Stimulated activated CD4-positive, alpha-beta T cell treated with anti-CD3 and anti-CD28 coated beads, Interleukin-4, amount 100 ng/mL, for 1 hour (primary cell): ENCODE data around the gene ADIG.
"Not testable (repeated sequence)": the region's sequence is repeated elsewhere in the genome, so short reads cannot be mapped to it uniquely, and the experiment has no call there.

Source experiments
- DNase-seq: peaks from one replicate; pipeline ENCODE4 v3.0.0-alpha.2; 2020

The ADIG gene

DNA sequence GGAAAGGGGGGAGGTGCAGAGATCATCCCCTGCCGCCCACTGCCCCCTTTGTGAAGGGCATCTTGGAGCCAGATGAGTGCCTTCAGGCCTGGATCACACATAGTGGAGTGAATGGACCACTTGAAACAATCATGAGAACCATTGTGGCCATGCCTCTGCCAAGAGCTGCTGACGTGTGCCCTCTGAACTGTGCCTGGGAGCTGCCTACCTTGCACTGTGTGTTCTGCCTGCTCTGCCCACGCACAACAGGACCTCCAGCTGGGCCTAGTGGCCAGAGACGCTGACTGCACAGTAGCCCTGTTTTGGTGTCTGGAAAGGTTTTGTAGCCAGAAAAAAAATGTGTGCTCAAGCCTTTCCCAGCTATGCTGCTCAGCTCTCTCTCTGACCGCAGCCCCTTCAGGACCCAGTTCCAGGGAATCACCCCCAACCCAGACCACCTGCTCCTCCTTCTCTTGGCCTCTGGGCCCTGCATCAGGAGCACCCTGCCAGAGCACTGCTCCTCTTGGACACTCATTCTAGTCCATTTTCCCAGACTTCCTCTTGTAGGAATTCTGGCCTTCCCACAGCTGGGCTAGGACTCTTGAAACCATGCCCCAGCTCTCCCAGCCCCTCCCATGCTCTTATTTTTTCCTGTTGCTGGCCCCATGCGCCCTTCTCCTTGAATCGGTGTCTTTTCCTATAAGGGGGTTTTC is 1.6 kb upstream of the ADIG start:
- no peak for DNase-seq

DNA sequence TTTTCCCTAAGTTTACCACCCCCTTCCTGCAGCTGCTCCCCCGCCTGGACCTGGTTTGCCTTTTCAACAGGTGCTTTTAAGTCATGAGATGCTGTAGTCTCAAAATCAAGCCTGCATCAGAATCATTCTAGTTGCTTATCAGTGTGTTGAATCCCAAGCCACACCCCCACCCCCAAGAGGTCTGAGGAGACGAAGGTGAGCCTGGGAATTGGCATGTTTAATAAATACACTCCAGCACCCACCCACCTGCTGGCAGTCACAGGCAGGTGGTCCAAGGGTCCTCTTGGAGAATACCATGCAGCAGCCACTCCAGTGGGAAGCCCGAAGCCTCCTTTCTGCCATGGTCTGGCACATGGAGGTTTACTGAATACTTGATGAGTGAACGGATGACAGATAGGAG is 1.1 kb upstream of the ADIG start:
- no peak for DNase-seq

DNA sequence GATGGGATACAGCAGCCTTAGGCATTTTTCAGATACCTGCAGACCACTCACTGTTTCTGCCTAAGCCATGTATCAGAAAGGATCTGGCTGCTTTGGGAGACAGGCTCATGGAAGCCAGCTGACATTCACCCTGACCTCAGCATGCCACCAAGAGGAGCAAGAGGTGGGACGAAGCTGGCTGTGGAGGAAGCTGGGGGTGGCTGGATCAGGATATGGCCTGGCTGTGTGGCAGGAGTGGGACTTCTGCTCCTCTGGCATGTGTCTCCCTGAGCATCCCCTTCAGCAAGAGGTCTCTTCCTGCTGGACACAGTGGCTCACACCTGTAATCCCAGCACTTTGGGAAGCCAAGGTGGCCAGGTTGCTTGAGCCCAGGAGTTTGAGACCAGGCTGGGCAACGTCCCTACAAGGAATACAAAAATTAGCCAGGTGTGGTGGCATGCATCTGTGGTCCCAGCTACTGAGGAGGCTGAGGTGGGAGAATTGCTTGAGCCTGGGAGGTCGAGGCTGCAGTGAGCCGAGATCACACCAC is 897 bp downstream of the ADIG start:
- no peak for DNase-seq

DNA sequence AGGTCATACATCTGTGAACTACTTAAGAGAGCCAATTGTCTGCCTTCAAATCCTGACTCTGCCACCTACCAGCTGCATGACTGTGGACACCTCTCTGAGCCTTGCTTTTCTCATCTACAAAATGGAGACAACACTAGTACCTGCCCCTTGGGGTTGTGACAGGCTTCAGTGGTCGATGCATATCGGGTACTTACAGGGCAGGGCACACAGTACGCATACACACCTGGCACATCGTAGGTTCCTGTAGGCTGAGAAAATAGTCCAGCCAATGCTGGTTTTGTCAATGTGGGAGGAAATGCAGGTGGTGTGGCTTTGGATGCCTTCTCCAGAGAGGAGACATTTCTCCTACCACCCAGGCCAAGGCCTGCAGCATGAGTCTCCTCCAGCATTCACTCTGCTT is 2.3 kb downstream of the ADIG start:
- DNase-seq: no peak

DNA sequence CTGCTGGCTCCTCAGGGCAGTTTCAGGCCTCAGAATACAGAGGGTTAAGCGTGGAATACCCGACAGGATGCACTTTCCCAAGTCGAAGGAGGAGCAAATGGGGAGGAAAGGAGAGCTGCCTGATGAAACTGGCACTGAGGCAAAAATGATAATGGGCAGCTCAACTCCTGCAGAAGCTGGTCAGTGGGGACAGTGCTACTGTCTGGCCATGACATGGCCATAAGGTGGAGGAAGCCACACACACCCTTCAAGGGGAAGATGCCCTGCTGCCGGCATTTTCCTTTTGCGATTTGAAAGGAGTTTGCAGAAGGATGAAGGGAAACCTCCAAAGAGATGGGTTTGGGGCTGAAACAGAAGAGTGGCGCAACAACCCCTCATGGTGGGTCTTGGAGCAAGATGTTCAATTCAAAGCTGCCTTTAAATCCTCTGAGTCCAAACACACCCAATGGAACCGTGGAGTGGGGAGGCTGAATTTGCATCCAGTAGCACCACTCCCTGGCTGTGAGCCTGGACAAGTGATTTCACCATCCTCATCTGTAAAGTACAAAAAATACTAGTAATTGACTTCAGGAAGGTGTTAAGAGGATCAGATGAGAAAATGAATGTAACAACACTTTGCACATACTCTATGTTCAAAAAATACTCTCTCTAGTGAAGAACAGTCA is 3.2 kb downstream of the ADIG start:
- no peak for DNase-seq

DNA sequence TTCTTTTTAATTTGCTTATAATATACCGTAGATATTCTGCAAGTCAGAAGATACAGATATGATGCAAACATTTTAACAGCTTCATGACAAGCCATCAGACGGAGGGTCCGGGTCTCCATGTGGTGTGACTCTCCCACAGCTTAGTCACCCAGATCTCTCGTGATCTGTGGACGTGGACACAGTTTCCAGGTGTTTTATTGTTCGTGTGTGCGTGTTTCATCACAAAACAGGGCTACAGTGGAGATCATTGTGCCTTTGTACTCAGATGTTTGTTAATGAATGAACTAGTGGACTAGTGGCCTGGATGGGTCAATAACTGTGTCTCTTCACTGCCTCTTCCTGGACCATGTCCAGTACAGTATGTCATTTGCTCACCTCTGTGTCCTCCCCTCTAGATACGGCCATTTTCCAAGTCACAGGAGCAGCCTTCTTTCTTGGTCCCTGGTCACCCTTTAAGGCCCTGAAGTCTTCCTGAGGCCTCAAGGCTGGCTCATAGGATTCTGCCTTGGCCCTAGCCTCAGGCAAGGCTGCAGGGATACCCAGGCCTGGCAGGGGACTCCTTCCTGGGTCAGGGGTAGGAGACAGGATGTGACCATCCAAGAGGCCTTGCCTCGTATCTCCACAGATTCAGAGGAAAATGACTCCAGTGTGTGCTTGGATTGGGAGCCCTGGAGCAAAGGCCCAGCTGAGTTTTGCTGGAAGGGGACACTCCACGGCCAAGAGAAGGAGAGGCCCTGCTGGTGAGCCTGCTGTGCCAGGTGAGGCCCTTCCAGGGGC is 4.6 kb downstream of the ADIG start:
- no peak for DNase-seq

DNA sequence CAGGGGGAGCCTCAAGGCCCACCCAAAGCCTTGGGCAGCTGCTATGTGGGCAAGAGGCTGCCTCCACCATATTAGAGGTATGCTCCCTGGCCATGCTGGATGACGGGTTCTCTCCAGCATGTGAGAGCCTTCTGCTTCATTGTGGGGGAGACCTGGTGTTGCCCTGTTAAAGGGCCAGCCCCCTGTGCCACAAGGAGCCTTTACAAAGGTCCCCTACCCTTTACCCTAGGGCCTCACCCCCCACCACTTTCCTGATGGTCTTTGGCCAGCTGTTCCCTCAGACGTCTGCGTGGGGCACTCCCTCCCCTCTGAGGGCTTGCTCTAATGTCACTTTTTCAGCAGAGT is 5.2 kb downstream of the ADIG start:
- DNase-seq: no peak

DNA sequence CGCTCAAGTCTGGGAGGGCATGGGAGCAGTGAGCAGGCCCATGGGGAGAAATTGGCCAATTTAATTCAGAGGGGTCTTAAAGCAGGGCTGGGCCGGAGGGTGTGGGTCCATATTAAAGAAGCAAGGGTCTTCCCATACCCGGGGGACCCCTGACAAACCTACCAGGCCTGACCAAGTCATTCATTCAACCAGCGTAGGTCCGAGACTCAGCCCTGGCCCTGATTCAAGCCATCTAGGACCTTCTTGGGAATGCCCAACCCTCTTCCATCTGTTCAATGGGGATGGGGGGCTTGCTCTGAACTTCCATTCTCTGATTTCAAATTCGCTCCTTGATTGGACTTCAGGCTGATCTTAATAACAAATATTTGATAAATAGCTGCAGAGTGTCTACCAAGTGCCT is 7.3 kb downstream of the ADIG start:
- no peak for DNase-seq

DNA sequence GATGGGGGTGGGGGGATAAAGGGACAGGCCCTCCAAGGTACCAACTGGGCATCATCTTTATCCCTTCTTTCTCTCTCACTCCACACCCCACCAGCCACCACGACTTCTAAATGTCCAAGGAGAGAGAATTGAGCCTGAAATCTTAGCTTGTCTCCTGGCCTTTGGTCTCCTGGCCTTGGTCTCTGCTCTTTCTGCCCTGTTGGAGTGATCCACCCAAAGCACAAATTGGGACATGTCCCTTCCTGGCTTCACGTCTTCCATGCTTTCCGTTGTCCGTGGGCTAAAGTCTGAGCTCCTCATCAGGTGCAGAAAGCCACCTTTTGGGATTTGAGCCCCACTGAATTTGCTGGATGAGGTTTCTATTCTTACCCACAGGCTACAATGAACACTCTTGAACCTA is 8.4 kb downstream of the ADIG start:
- no peak for DNase-seq

DNA sequence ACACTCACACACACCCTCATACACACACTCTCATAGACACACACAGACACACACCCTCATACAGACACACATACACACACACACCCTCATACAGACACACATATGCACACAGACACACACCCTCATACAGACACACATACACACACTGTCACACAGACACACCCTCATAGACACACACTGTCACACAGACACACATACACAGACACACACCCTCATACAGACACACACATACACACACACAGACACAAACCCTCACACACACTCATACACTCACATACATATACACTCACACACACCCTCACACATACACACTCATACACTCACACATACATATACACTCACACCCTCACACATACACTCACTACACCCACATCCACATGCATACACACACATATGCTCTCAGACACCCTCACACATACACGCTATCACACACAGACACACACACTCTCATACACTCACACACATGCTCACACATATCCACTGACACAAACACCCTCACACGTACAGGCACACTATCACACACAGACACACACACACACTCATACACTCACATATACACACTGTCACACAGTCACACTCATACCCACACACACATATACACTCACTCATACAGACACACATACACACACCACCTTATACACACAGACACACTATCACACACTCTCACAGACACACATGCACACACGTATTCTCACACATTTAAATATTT is 9.1 kb downstream of the ADIG start:
- no peak for DNase-seq

DNA sequence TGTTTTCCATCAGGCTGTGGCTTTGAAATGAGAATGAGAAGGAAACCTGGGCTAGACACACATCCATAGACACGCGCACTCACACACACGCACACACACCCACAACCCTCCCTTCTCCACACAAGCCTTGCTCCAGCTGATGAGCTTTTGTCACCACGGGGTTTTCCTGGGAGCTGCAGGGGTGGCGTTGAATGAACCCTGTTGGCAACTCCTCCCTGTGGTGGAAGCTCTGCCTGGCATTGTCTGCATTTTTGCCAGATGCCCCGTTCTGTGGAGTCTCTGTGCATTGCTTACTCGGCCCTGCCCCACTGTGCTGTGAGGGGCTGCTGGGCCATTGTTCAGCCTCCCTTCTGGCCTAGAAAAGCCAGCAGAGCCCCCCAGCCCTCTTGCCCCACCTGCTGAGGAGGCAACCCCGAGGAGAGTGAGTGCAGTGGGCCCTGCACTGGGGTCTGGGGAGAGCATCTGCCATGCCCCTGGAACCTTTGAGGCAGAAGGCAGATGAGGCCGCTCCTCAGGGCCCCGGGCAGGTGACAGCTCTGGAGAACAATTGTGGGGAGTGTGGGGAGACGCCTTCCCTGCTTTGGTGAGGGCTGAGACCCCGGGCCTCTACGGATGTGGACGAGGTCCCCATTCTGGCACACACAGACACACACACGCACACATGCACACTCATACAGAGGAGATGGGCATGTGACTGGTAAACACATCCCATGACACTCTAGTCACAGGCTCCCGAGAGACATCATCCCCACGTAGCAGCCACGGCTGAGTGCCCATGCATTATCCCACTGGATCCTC is 9.9 kb downstream of the ADIG start:
- no peak for DNase-seq

DNA sequence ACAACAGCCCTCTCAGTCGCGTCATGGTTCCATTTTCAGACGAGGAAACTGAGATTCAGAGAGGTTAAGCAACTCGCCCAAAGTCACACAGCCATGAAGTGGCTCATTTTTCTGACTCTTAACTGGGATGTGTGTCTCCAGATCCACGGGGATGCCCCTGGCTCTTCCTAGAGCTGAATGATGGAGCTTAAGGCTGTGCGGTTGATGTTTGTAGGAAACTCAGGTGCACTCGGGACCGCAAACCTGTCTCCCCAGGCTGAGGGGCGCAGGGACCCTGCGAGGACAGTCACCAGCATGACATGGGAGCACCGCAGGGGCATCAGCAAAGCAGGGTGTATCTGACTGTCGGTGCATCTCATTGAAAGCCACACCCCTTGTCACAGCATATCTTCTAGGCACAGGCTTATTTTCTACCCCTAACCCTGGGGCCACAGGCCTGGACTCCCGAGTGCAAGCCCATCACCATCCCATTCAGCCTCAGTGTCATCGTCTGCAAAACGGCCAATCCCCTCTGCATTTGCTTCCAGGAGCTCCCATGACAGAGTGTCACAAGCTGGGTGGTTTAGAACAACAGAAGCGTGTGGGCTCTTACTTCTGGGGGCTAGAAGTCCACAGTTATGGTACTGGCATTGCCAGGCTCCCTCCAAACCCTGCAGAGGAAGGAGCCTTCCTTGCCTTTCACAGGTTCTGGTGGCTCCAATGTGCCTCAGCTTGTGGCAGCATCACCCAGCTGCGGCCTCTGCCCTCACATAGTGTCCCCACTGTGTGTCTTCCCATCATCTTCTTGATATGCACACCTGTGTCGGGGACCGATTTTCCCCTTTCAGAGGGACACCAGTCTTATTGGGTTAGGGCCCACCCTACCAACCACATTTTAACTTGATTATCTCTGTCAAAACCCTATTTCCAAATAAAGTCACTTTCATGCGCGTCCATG is 10.7 kb downstream of the ADIG start:
- DNase-seq: no peak

DNA sequence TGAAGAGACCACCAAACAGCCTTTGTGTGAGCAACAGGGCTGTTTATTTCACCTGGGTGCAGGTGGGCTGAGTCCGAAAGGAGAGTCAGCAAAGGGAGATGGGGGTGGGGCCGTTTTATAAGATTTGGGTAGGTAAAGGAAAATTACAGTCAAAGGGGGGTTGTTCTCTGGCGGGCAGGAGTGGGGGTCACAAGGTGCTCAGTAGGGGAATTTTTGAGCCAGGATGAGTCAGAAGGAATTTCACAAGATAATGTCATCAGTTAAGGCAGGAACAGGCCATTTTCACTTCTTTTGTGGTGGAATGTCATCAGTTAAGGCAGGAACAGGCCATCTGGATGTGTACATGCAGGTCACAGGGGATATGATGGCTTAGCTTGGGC is 11.4 kb downstream of the ADIG start:
- not testable (repeated sequence) for DNase-seq

DNA sequence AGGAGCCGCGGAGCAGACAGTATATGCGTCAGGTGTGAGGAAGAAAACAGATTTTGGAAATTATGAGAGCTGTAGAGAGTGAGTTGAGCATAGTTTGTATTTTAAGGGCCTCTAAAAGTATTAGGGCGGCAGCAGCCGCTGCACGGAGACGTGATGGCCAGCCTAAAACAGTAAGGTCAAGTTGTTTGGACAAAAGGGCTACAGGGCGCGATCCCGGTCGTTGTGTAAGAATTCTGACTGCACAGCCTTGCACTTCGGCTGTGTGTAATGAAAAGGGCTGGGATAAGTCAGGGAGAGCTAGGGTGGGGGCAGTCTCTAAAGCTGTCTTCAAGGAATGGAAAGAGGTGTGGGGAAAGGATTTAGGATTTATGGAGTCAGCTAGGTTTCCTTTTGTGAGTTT is 13.3 kb downstream of the ADIG start:
- not testable (repeated sequence) for DNase-seq

DNA sequence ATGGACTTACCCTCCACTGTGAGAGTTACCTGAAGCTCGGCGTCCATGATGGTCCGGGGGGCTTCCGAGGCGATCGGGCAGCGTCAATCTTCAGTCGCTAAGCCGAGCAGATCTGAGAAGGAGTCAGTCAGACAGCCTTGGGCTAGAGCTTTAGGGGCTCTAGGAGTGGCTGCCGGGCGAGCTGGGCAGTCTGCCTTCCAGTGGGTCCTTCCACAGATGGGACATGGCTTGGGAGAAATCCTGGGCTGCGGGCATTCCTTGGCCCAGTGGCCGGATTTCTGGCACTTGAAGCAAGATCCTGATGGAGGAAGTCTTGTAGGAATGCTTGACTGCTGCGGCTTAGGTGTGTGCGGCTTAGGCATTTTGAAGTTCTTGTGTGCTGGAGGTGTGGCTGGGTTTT is 14.9 kb downstream of the ADIG start:
- DNase-seq: not testable (repeated sequence)

DNA sequence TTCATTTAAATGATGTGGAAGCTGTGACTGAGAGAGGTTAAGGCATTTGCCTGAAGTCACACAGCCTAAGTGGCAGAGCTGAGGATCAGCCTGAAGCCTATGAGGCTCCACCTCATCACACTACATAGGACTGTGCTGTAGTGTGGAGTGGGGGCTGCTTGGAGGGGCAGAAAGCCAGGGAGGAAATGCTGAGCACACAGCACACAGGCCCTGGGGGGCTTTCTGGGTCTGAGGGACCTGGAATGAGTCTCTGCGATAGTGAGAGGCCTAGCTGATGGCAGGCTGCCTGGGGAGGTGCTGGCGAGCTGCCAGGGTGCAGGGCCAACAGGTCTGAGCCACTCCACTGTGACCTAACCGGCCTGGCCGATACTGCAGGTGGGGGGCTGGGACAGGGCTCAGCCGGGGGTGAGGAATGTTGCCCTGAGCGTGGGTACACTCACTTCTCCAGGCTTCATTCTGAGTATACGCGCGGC is 18.4 kb downstream of the ADIG start:
- DNase-seq: no peak

DNA sequence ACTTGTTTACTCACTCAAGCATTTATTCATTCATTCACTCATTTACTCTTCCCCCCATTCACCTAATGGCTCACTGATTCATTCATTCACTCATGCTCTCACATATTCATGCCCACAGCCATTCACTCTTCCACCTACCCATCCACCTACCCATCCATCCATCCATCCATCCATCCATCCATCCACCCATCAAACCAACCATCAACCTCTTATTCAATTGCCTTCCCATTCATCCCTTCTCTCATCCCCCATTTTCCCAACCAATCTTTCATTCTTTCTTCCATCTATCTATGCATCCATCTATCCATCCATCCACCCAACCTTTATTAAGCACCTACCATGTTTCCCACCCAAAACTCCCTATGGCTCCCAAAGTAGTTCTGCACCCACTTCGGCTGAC is 19.1 kb downstream of the ADIG start:
- no peak for DNase-seq

DNA sequence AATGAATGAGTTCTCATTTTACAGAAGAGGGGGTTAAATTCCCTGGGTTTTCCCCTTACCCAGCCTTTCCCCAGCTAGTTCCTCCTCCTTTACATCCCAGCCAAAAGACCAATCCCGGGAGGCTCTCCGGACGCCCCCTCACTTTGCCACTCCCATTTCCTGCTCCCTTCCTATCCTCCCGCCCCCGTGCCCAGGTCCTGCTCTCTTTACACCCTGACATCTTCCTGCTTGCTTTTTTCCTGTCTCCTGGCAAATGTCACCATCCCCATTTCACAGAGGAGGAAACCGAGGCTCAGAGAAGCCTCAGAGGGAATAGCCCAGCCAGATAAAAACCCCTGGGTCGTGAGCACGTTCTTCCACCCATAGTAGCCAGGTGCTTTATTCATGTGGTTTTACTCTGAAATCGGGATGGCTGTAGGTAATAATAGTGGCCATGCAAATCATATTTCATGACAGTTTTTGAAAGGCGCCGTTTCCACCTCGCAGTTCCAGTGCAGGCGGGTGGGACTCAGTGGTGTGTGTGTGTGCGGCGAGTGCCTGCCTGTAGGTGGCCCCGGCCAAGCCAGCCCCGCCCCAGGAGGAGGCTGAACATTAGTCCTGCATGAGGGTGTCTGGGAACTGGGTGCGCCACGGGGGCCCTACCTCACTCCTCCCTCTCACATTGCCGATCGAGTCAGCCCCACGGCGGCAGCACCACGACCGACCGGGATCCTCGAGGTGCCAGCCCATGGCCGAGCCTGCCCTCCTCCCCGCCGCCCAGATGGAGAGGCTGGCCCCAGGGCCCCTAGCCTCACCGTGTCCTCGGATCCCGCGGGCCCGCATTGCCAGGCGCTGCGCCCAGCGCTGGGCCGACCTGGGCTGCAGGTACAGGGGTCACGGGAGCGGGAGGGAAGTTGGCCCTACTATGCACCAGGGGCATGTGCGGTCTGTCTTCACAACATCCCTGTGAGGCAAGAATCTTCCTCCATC is 20.5 kb downstream of the ADIG start, which contains the start of gene ARHGAP40:
Gene ARHGAP40, plus strand, starts transcription at position 594 of the 969 bp plus-strand sequence.
- DNase-seq: peak; percentile 21

DNA sequence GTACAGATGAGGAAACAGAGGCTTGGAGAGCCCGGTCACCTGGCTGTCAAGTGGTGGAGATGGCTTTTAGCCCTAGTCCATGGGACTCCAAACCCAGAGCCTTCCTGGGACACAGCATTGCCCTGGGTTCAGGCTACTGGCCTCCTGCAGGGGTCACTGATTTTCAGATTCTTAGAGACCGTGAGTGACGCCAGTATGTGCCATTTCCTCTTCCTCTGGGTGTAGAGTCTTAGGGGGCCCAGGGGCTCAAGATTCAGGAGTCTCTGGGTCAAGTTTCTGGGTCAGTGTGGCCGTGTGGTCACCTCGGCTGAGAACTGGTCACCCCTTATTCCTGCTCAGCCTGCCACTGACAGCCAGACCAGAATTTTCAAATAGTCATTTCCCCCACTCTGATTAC is 21.2 kb downstream of the ADIG start:
- DNase-seq: no peak

DNA sequence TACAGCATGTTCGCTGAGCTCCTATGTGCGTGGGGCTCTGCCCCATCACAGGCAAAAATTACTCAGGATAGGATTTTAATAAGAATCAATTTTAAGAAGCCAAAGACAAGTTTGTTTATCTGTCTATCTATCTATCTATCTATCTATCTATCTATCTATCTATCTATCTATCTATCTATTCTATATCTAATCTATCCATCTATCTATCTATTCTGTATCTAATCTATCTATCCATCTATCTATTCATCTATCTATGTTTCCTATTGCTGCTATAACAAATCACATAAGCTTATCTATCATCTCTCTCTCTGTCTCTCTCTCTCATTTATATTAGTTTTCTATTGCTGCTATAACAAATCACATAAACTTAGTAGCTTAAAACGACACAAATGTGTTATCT is 22.3 kb downstream of the ADIG start:
- DNase-seq: no peak
